DOHH2 (cell line): ENCODE measurements around the gene DPP7.

Experiments
- CTCF ChIP-seq: fragments of 200-600 bp; sonication (generic); IDR thresholded peaks from one replicate; pipeline ENCODE4 v1.5.1; 2014; ENCODE audit warnings: antibody characterized with exemption, mild to moderate bottlenecking, low read depth, low read length; ENCODE audit not compliant: poor library complexity, severe bottlenecking
- EZH2phosphoT487 ChIP-seq: fragments of 200-600 bp; sonication (generic); IDR thresholded peaks from 2 replicates; pipeline ENCODE4 v1.6.1; 2017; ENCODE audit warnings: borderline replicate concordance, mild to moderate bottlenecking, antibody characterized with exemption, low read length, moderate library complexity, mixed read lengths

DNA sequence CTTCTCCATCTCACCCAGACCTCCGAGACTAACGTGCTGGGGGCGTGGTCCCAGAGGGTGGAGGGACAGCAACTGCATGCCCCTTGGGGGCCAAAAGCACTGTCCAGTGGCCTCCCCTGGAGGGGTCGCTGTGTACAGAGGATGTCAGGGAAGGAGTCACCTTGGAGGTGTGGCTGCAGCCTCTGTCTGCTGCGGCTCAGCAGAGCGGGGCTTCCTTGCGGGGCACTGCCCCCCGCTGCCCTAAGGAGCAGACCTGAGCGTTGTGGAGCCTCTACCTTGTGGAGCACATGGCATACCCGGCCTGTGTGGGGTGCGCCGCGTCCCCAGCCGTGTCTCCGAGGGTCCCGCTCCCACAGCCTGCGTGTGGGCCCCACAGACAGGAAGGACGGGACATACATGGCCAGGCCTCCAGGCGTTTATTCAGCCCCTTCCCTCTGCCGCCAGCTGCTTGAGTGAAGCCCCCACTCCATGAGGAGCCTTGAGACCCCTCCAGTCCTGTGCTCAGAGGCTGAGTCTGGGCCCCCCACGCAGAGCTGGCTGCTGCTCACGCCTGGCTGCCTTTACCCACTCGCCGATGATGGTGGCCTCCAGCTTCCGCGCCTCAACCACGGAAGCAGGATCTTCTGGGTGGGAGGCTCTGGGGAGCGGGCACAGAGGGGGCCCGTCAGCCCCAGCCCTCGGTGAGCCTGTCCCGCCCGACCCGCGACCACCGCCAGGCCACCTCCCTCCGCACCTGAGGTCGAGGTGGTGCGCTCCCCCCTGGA lies 4.2 kb downstream of the DPP7 start:
- TF ChIP-seq CTCF (no peak), EZH2phosphoT487 (no peak)
